Activated CD4-positive, alpha-beta T cell treated with anti-CD3 and anti-CD28 coated beads, Interleukin-10, Interleukin-2, amounts not matched to agents 100 ng/mL and 50 ng/mL, durations not matched to agents 16 hours and 8 hours (primary cell): ENCODE measurements around the gene SOX18.
"Not testable (repeated sequence)": the region's sequence is repeated elsewhere in the genome, so short reads cannot be mapped to it uniquely, and the experiment has no call there.

Experiments used
- DNase-seq: peaks from one replicate; pipeline ENCODE4 v3.0.0-alpha.2; 2020

The SOX18 gene

GRCh38 chr20:64049060-64049877 lies at the start of gene SOX18:
Gene SOX18, minus strand, starts transcription at chr20:64049639. Its CDS starts 123 bp downstream, at chr20:64049516.
- DNase-seq, result peak; percentile 53

DNA sequence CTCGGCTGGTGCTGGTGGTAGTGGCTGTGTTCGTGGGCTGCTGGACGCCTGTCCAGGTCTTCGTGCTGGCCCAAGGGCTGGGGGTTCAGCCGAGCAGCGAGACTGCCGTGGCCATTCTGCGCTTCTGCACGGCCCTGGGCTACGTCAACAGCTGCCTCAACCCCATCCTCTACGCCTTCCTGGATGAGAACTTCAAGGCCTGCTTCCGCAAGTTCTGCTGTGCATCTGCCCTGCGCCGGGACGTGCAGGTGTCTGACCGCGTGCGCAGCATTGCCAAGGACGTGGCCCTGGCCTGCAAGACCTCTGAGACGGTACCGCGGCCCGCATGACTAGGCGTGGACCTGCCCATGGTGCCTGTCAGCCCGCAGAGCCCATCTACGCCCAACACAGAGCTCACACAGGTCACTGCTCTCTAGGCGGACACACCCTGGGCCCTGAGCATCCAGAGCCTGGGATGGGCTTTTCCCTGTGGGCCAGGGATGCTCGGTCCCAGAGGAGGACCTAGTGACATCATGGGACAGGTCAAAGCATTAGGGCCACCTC lies 49.1 kb upstream of the SOX18 start:
- DNase-seq, result no peak

- DNase-seq, result no peak
These were observed 47.1 kb upstream of the SOX18 start for GRCh38 chr20:64096535-64096934.

GRCh38 chr20:64095927-64096326 lies 46.5 kb upstream of the SOX18 start:
- DNase-seq, result no peak

DNA sequence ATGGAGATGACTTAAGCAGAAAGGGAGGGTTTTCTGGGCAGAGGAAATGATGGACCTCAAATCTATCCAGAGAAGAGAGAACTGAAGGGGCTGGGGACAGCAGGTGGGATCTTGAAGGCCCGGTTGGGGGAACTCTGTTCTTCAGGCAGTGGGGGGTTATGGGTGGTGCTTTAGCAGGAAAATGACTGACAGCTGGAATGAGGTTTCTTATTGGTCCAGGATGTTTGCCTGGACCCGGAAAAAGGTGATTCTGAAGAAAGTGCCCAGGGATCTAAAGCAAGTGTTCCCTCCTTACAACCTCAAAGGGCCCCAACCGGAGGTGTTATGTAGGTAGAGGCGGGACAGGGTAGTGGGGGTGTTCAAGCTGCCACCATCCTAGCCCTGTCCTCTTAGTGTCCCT lies 46.0 kb upstream of the SOX18 start:
- DNase-seq, result no peak

DNA sequence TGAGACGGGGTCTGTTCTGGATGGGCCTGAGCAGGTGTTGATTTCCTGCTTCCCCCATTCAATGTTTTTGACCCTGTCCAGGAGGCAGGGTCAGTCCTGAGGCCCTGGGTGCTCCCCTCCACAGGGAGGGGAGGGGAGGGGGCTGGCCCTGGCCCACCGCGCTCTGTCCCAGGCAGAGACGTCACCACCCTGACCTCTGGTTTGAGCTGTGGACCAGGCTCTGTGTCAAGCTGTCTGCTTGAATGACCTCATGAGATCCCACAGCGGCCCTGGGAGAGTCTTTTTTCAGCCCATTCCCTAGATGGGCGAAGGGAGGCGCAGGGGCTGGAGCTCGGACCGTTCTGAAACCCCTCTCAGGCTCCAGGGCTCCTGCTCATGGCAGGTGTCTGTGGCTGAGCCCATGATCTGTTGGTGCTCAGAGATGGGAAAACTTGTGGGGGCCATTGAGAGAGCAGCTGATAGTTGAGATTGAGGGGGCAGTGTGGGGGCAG lies 43.6 kb upstream of the SOX18 start:
- no peak for DNase-seq

GRCh38 chr20:64092258-64093012 lies 43.0 kb upstream of the SOX18 start:
- DNase-seq, result no peak

DNA sequence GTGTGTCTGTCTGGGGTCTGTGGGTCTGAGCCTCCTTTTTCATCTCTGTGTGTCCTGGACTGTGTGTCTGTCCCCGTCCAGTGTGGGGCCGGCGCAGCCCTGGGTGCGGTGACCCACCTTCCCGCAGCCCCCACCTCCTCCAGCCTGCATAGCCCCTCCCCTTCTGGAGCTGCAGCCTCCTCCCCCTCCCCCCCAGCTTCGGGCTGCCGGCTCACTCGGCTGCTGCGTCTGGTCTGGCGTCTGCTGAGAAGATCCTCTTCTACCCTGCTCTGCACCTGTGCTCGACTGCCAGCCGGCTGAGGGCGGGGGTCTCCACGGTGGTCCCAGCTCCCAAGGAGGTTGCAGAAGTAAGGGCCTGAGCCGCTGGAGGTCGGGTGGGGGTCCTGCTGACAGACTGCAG lies 42.3 kb upstream of the SOX18 start:
- no peak for DNase-seq

GRCh38 chr20:64091340-64091739 lies 41.9 kb upstream of the SOX18 start:
- no peak for DNase-seq

- no peak for DNase-seq
These were observed 40.7 kb upstream of the SOX18 start for GRCh38 chr20:64090165-64090564.

DNA sequence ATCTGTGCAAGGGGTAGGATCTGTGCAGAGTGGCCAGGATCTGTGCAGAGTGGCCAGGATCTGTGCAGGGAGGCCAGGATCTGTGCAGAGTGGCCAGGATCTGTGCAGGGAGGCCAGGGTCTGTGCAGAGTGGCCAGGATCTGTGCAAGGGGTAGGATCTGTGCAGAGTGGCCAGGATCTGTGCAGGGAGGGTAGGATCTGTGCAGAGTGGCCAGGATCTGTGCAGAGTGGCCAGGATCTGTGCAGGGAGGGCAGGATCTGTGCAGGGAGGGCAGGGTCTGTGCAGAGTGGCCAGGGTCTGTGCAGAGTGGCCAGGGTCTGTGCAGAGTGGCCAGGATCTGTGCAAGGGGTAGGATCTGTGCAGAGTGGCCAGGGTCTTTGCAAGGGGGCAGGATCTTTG lies 39.1 kb upstream of the SOX18 start:
- not testable (repeated sequence) for DNase-seq

DNA sequence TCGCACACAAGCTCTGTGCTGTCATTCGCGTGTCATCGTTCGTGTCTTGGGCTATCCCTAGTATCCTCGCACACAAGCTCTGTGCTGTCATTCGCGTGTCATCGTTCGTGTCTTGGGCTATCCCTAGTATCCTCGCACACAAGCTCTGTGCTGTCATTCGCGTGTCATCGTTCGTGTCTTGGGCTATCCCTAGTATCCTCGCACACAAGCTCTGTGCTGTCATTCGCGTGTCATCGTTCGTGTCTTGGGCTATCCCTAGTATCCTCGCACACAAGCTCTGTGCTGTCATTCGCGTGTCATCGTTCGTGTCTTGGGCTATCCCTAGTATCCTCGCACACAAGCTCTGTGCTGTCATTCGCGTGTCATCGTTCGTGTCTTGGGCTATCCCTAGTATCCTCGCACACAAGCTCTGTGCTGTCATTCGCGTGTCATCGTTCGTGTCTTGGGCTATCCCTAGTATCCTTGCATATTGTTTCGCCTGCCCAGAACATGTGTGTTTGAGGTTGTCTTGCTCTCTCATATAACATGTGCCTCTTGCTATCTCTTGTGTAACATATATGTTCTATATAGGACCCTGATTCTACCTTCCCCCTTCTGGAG lies 37.9 kb upstream of the SOX18 start:
- DNase-seq, result not testable (repeated sequence)

GRCh38 chr20:64086801-64087200 lies 37.4 kb upstream of the SOX18 start:
- no peak for DNase-seq

GRCh38 chr20:64084685-64085152 lies 35.3 kb upstream of the SOX18 start:
- DNase-seq, result no peak

DNA sequence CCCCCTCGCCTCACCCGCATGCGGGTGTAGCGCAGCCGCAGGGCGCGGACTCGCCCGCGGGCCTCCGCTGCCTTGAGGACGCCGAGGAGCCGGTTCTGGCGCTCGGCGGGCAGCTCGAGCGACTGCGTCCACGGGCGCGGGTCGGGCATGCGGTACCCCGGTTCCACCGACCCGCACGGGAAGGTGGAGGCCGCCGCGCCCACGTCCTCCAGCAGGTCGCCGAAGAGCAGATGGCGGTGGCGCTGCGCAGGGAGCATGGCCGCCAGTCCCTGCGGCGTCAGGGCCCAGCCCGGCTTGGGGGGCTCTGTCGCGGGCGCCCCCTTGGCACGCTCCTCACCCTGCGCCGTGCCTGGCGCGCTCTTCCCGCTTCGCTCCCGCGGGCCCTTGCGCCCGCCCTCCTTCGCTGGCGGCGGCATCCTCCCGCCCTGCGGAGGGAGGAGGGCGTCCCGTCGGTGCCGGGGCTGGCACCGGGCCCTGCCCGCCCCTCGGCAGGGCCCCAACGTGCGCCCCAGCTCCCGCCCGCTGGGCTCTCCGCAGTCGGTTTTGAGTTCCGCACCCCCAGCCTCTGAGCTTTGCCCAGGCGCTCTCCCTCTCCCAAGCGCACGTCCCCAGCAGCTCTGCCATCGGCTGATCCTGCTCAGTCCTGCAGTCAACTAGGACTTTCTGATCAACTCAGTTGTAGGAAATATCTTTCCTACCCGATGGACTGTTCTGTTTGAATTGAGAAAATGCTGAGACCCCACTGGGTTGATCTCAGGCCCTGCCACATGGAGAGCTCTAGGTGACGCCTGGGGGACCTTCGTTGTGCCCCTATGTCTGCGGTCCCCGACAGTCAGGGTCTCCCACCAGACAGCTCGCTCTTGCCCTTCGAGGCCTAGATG lies 34.6 kb upstream of the SOX18 start, which contains the start of gene LKAAEAR1:
LKAAEAR1 (minus strand) TSS at position 595 of the 881 bp plus-strand sequence; CDS start at position 416, 179 bp downstream.
- no peak for DNase-seq

DNA sequence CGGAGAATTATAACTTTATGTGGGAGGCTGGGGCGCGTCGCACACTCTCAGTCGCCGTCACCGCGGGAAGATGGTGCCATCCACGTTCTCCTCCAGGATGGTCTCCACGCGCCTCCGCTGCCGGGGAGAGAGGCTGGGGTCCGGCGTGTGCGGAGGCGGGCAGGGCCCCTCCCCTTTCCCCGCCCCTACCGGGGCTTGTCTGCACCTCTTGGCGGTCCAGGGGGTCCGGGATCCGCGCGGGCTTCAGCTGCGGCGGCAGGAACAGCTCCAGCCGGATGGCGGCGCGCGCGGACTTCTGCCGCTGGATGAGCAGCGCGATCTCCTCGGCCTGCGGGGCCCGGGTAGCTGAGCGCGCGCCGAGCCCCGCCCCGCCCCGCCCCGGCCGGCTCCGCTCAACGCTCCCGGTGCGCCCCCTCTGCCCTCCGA lies 34.0 kb upstream of the SOX18 start:
- peak; percentile 80 for DNase-seq

- DNase-seq, result no peak
These were observed 33.5 kb upstream of the SOX18 start for GRCh38 chr20:64082820-64083377.

DNA sequence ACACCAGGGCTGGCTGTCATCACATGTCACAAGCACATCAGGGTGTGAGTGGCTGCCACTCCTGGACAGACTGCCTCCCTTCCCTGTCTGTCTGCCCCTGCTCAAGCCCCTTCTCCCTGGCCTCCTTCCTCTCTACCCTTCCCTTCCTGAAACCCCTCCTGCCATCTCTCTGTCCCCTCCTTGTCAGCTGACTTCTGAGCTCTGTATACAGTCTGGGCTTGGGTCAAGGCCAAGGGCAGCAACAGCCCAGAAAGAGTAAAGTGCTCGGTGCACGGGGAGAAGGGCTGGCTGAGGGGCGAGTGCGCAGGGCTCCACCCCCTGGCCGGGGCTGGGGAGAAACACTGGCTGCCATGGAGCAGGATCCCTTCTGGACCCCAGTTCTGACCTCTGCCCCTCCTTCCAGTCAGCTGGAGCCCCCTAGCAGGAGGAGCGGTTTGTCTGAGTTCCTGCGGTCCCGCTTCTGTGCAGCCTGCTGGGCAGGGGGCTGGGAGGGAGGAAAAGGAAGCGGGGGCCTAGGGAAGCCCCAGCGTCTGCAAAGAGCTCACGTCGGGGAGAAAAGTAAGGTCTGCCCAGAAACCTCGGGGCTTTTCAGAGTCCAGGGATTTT lies 32.8 kb upstream of the SOX18 start:
- no peak for DNase-seq

DNA sequence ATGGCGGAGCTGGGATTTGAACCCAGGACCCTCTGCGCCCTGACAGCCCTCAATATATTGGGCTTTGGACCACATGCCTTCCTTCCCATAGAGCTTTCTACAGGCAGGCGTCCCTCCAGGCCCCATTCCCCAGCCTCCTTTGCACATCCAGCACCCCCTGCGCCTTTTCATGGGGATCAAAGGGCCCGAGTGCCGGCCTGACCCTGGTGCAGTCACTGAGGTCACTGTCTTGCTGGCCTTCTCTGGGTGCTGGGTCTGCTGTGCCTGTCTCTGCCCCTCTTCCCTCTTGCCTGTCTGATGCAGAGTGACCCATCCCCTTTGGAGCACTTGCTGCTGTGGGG lies 32.2 kb upstream of the SOX18 start:
- no peak for DNase-seq

GRCh38 chr20:64080813-64081623 lies 31.6 kb upstream of the SOX18 start:
- DNase-seq, result no peak
